Measurements from ENCODE around the gene CDH6.

The CDH6 gene

GRCh38 chr5:31280210-31280609 lies 86.7 kb downstream of the CDH6 start:
- Histone ChIP-seq H3K4me1 (ENCODE audit: insufficient read depth, low read length) (no peaks in the 10 kb centered on the region), H3K9ac (ENCODE audit: low read depth, low read length) (no peak overlapping the region), H3K27ac (ENCODE audit: low read length) (no peak overlapping the region), H3K4me2 (ENCODE audit: insufficient read depth, low read length) (no peak overlapping the region), H4K20me1 (ENCODE audit: insufficient read depth, low read length) (no peaks in the 10 kb centered on the region), H3K27me3 (ENCODE audit: insufficient read depth, low read length, poor library complexity) (no peaks in the 10 kb centered on the region), H3K4me3 (ENCODE audit: low read depth in 1 of 2, low read length in 2 of 2) (no peak overlapping the region), H3K36me3 (ENCODE audit: insufficient read depth, low read length) (no peaks in the 10 kb centered on the region), H3K79me2 (ENCODE audit: insufficient read depth, low read length) (no peaks in the 10 kb centered on the region), H2AFZ (ENCODE audit: low read depth, low read length) (no peak overlapping the region), H3K9me3 (ENCODE audit: insufficient read depth, low read length, severe bottlenecking) (no peaks in the 10 kb centered on the region)
- no peak for DNase-seq
- no peak for ATAC-seq (ENCODE audit: insufficient read depth, low read depth)
- TF ChIP-seq CTCF (IDR thresholded peaks at IDR 0.05; ENCODE audit: borderline replicate concordance, extremely low read depth, low read length, poor library complexity, severe bottlenecking) (no peak), EZH2 (IDR thresholded peaks at IDR 0.05; ENCODE audit: borderline replicate concordance, low read depth, low read length, severe bottlenecking) (no peak)

- Histone ChIP-seq H3K9ac (ENCODE audit: low read depth, low read length) (no peak overlapping the region), H4K20me1 (ENCODE audit: insufficient read depth, low read length) (no peaks in the 10 kb centered on the region), H3K4me3 (ENCODE audit: low read depth in 1 of 2, low read length in 2 of 2) (no peak overlapping the region), H2AFZ (ENCODE audit: low read depth, low read length) (no peak overlapping the region), H3K4me1 (ENCODE audit: insufficient read depth, low read length) (no peaks in the 10 kb centered on the region), H3K27ac (ENCODE audit: low read length) (no peak overlapping the region), H3K27me3 (ENCODE audit: insufficient read depth, low read length, poor library complexity) (no peaks in the 10 kb centered on the region), H3K36me3 (ENCODE audit: insufficient read depth, low read length) (no peaks in the 10 kb centered on the region), H3K4me2 (ENCODE audit: insufficient read depth, low read length) (no peak overlapping the region), H3K9me3 (ENCODE audit: insufficient read depth, low read length, severe bottlenecking) (no peaks in the 10 kb centered on the region), H3K79me2 (ENCODE audit: insufficient read depth, low read length) (no peaks in the 10 kb centered on the region)
- ATAC-seq (ENCODE audit: insufficient read depth, low read depth) (no peak), DNase-seq (no peak)
- TF ChIP-seq CTCF (IDR thresholded peaks at IDR 0.05; ENCODE audit: borderline replicate concordance, extremely low read depth, low read length, poor library complexity, severe bottlenecking) (no peak), EZH2 (IDR thresholded peaks at IDR 0.05; ENCODE audit: borderline replicate concordance, low read depth, low read length, severe bottlenecking) (no peak)
Measured at GRCh38 chr5:31283326-31283725, 89.8 kb downstream of the CDH6 start.

GRCh38 chr5:31285025-31285424 lies 91.5 kb downstream of the CDH6 start:
- Histone ChIP-seq H2AFZ (ENCODE audit: low read depth, low read length) (no peak overlapping the region), H3K79me2 (ENCODE audit: insufficient read depth, low read length) (no peaks in the 10 kb centered on the region), H3K9me3 (ENCODE audit: insufficient read depth, low read length, severe bottlenecking) (no peaks in the 10 kb centered on the region), H3K27ac (ENCODE audit: low read length) (no peak overlapping the region), H3K4me1 (ENCODE audit: insufficient read depth, low read length) (no peaks in the 10 kb centered on the region), H3K4me3 (ENCODE audit: low read depth in 1 of 2, low read length in 2 of 2) (no peak overlapping the region), H3K36me3 (ENCODE audit: insufficient read depth, low read length) (no peaks in the 10 kb centered on the region), H3K4me2 (ENCODE audit: insufficient read depth, low read length) (no peak overlapping the region), H3K27me3 (ENCODE audit: insufficient read depth, low read length, poor library complexity) (no peaks in the 10 kb centered on the region), H4K20me1 (ENCODE audit: insufficient read depth, low read length) (no peaks in the 10 kb centered on the region), H3K9ac (ENCODE audit: low read depth, low read length) (no peak overlapping the region)
- no peak for TF ChIP-seq EZH2 (IDR thresholded peaks at IDR 0.05; ENCODE audit: borderline replicate concordance, low read depth, low read length, severe bottlenecking)
- no peak for TF ChIP-seq CTCF (IDR thresholded peaks at IDR 0.05; ENCODE audit: borderline replicate concordance, extremely low read depth, low read length, poor library complexity, severe bottlenecking)
- no peak for ATAC-seq (ENCODE audit: insufficient read depth, low read depth)
- DNase-seq = no peak

GRCh38 chr5:31287985-31288384 lies 94.5 kb downstream of the CDH6 start:
- no peak for TF ChIP-seq CTCF (IDR thresholded peaks at IDR 0.05; ENCODE audit: borderline replicate concordance, extremely low read depth, low read length, poor library complexity, severe bottlenecking)
- TF ChIP-seq EZH2 (IDR thresholded peaks at IDR 0.05; ENCODE audit: borderline replicate concordance, low read depth, low read length, severe bottlenecking) = no peak
- Histone ChIP-seq H2AFZ (ENCODE audit: low read depth, low read length) (no peak overlapping the region), H3K4me2 (ENCODE audit: insufficient read depth, low read length) (no peak overlapping the region)

More at GRCh38 chr5:31287985-31288384, 94.5 kb downstream of the CDH6 start:
- ATAC-seq (ENCODE audit: insufficient read depth, low read depth) = no peak
- Histone ChIP-seq H3K4me1 (ENCODE audit: insufficient read depth, low read length) (no peaks in the 10 kb centered on the region), H3K9ac (ENCODE audit: low read depth, low read length) (no peak overlapping the region), H3K27ac (ENCODE audit: low read length) (no peak overlapping the region), H3K79me2 (ENCODE audit: insufficient read depth, low read length) (no peaks in the 10 kb centered on the region), H3K4me3 (ENCODE audit: low read depth in 1 of 2, low read length in 2 of 2) (no peak overlapping the region), H3K36me3 (ENCODE audit: insufficient read depth, low read length) (no peaks in the 10 kb centered on the region), H3K27me3 (ENCODE audit: insufficient read depth, low read length, poor library complexity) (no peaks in the 10 kb centered on the region), H3K9me3 (ENCODE audit: insufficient read depth, low read length, severe bottlenecking) (no peaks in the 10 kb centered on the region), H4K20me1 (ENCODE audit: insufficient read depth, low read length) (no peaks in the 10 kb centered on the region)
- DNase-seq = no peak

Data from DND-41 (cell line).